Fibroblast of skin of back (primary cell): ENCODE data around the gene KLF14. TPM values are rescaled to one million over a fixed set of nuclear protein-coding genes. Genes with fewer than 3 reads are reported as not detected.
"Not testable (repeated sequence)": the region's sequence is repeated elsewhere in the genome, so short reads cannot be mapped to it uniquely, and the experiment has no call there.

Experiments used
- DNase-seq: peaks from one replicate; pipeline ENCODE4 v3.0.0-alpha.2; 2013
- polyA plus RNA-seq, 2 experiments: library from polyadenylated mRNA; unstranded; fragments of 120-200 nt; gene quantifications; one replicate each; pipeline ENCODE4 v1.2.1, GENCODE V29; 2013; ENCODE audit not compliant: insufficient read length in 2 of 2

KLF14 gene
- 0.04 TPM for polyA plus RNA-seq (2013, experiment 1 of 2; ENCODE audit: insufficient read length)
- not detected for polyA plus RNA-seq (2013, experiment 2 of 2; ENCODE audit: insufficient read length)

DNA sequence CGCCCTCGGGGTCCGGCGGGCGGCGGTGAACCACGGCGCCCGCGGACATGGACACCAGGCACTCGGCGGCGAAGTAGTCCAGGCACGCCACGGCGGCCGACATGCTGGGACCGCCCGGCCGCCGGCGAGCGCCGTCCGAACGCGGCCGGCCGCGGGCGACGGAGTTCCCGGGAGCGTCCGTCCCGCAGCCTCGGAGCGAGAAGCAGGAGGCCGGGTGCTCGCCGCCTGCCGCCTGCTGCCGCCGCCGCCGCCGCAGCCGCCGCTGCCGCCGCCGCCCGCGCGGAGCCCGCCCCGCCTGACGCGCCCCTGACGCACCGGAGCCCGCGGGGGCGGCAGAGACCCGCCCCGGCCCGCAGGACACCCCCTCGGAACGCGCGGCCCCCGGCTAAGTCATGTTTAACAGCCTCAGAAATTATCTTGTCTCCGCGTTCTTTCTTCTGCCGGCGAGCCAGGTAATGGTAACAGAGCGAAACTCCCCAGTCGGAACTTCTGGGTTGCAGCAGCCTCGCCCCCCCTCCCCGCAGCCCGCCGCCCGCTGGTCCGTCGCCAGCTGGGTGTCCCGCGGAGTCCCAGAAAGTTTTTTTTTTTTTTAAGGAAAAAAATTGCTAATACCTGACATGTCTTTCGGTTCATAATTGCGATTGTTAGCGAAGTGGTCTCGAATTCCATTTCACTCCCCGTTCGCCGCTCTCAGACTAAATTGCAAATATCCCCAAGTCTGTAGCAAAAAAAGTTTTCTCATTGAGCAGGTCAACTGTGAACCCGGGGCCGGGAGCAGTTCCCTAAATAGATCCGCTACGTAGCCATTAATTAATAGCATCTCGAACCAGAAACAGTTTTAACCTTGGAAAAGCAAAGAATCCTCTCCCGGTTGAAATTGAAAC lies at the start of gene KLF14:
KLF14 (minus strand) TSS at position 277 of the 884 bp plus-strand sequence; CDS start at position 103, 174 bp downstream.
- peak; percentile 25 for DNase-seq

DNA sequence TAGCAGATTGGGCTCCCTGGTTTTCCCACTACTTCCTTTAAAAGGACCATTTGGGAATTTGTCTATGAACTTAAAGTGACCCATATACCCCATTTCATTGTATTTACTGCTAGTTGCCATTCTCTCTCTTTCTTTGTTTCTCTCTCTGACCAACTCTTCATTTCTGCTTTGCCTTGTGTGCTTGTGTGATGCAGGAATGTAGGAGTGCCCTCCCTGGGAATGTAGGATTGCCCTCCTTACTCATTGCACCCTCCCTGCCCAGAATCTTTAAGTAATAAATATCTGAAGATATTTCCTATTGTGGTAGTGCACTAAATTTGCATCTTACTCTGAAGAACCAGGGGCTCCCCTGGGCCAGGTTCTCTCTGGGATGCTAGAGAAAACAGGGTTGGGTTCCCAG lies 47.3 kb upstream of the KLF14 start:
- no peak for DNase-seq

DNA sequence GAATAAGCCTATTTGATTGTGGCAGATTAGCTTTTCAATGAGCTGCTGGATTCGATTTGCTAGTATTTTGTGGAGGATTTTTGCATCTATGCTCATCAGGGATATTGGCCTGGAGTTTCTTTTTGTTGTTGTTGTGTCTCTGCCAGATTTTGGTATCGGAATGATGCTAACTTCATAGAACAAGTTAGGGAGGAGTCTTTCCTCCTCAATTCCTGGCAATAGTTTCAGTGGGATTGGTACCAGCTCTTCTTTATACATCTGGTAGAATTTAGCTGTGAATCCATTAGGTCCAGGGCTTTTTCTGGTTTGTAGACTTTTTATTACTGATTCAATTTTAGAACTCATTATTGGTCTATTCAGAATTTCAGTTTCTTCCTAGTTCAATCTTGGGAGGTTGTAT lies 43.4 kb upstream of the KLF14 start:
- DNase-seq, result no peak

DNA sequence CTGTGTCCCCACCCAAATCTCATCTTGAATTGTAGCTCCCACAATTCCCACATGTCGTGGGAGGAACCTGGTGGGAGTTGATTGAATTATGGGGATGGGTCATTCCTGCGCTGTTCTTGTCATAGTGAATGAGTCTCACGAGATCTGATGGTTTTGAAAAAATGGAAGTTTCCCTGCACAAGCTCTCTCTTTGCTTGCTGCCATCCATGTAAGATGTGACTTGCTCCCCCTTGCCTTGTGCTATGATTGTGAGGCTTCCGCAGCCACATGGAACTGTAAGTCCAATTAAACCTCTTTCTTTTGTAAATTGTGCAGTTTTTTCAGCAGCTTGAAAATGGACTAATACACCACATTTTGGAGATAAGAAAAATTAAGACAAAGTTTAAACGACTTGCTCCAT lies 38.4 kb upstream of the KLF14 start:
- not testable (repeated sequence) for DNase-seq

DNA sequence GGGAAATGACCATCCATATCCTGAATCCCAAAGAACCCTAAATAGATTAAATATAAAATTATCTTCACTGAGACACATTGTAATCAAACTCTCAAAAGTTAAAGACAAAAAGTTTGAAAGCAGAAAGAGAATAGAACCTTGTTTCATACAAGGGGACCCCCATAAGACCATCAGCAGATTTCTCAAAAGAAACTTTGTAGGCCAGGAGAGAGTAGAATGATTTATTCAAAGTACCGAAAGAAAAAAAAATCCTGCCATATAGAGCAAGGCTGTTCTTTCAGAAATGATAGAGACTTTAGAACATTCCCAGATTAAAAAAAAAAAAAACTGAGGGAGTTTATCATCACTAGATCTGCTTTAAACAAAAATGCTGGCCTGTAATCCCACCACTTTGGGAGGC lies 34.8 kb upstream of the KLF14 start:
- no peak for DNase-seq

DNA sequence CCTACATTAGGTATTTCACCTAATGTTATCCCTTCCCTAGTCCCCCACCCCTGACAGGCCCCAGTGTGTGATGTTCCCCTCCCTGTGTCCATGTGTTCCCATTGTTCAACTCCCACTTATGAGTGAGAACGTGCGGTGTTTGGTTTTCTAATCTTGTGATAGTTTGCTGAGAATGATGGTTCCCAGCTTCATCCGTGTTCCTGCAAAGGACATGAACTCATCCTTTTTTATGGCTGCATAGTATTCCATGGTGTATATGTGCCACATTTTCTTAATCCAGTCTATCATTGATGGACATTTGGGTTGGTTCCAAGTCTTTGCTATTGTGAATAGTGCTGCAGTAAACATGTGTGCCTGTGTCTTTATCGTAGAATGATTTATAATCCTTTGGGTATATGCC lies 30.6 kb upstream of the KLF14 start:
- DNase-seq, result not testable (repeated sequence)

DNA sequence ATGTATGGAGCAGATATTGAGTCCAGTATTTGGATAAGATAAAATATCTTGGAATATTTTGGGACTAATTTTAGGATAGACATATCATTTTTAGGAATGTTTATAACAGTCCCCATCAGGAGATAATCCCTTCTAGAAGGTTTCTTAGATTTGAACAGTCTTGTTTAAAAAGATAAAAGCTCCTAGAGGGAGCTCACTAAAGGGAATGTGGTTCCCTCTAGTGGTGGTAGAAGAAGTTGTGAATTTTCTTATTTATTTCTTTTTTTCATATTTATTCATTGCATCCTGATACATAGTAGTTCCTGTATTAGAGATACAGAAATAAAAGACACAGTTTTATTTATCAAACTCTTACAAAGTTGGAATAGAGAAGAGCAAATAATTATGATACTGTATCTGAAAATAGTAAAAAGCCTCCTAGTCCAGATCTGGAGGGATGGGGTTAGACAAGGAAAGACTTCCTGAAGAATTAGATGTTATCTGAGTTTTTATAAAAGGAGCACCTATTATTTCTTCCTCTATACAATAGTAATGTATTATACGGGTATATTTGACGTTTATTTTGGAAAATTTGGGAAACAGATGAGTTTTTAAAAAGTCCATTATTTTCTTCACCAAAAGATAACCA lies 24.5 kb upstream of the KLF14 start:
- DNase-seq, result peak; percentile 52

DNA sequence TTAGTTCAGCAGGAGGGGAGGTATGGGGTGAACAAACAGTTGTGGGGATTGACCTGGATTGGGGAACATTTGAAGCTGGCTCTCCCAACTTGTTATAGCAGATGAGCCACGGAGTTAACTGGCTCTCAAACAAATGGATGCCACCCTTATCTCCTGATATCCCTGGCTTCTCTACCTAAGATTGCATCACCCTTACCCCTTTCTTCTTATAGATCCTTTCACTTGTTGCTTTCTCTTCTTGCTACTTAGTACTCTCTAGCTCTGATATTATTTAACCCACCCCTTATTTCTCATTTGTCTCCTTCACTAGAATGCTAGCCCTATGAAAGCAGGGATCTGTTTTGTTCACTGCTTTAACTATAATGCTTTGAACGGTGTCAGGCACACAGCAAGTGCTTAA lies 22.3 kb upstream of the KLF14 start:
- DNase-seq, result no peak

DNA sequence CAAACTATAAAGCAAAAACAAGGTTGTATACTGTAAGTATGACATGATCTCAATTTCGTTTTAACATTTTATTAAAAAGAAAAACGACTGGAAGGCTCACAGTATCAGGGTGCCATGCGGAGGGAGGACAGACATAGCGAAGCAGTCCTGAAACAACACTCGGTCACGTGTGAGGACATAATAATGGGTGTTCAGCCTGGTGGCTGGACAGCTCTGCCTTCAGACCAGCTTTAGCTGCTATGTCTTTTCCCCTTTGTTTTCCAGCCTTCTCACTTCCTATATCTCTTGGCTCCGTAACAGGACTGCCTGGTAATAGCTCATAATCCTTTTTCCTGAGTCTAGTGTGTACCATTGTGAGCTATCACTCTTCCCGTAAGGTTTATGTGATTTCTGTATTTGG lies 18.4 kb upstream of the KLF14 start:
- DNase-seq, result no peak

DNA sequence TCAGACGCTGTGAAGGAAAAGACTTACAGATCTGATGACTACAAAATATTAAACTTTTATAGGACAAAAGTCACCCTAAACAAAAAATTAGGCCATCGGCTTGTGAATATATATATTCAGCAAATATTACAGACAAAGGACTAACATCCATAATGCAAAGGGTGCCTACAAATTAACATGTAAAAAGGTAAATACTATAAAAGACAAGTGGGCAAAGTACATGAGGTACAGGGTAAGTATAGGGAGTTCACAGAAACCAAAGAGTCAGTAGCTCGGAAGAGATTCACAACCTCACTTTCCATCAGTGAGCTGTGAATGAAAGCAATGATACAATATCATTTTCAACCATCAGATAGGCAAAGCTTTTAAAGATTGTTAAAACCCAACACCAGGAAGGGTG lies 16.7 kb upstream of the KLF14 start:
- no peak for DNase-seq

DNA sequence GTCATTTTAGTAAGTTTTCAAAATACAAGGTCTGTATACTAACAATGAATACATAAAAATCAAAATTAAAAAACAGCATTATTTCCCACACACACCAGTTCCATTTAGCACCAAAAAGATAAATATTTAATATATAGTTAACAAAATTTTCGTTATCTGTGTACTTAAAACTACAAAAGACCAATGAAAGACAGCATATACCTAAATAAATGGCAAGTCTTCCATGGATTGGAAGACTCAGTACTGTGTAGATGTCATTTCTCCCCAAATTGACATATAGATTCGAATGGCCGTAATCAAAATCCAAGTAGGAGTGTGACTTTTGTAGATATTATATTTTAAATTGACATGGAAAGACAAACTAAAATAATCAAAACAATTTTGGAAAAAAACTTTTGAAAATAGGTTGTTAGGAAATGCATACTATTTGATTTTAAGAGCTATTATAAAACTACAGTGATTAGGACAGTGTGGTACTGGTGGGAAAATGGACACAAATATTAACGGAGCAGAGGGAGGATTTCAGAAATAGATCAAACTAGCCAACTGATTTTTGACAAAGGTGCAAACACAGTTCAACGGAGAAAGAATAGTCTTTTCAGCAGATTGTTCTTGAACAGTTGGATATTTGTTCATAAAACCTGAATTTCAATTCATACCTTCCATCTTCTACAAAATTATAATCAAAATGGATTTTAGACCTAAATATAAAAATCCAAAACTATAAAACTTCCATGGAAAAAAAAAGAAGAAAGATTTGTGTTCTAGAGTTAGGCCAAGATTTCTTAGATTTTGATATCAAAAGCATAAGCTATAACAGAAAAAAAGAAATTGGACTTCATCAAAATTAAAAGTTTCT lies 14.8 kb upstream of the KLF14 start:
- DNase-seq, result no peak

DNA sequence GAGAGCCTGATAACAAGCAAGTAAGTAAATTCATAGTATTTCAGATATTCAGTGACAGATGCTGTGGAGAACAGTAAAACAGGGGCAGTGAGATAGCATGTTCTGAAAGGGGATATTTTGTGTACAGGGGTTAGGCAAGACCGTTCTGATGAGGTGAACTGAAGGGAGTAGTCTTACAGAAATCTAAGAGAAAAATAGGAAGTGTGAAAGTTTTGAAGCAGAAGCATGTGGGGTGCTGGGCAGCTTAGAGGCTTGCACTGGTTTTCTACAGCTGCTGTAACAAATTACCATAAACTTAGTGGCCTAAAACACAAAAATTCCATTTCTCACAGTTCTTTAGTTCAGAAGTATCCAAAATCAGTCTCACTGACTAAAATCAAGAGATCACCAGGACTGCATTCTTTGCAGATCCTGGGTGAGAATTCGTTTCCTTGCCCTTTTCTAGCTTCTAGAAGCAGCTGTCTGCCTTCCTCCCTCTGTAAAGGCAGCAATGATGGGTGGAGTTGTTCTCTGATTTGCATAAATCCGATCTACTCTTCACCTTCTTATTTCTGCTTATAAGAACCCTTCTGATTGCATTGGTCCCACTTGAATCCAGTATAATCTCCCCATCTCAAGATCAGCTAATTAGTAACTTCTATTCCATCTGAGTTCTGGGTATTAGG lies 7.5 kb upstream of the KLF14 start:
- DNase-seq, result no peak

DNA sequence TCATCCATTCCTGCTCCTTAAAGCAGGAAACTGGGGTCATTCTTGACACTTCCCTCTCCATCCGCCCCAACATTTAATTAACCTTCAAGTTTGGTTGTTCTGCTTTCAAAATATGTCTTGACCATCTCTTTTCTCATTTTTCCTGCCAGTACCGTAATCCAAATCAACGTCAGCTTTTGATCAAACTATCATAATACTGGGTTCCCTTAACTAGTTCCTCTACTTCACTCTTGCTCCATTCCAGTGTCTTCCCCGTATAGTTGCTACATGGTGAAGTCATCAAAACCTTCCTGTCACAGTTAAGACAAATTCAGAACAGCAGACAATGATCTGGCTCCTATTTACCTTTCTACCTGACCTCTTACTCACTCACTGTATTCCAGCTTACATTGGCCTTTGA lies 6.6 kb upstream of the KLF14 start:
- DNase-seq, result no peak

DNA sequence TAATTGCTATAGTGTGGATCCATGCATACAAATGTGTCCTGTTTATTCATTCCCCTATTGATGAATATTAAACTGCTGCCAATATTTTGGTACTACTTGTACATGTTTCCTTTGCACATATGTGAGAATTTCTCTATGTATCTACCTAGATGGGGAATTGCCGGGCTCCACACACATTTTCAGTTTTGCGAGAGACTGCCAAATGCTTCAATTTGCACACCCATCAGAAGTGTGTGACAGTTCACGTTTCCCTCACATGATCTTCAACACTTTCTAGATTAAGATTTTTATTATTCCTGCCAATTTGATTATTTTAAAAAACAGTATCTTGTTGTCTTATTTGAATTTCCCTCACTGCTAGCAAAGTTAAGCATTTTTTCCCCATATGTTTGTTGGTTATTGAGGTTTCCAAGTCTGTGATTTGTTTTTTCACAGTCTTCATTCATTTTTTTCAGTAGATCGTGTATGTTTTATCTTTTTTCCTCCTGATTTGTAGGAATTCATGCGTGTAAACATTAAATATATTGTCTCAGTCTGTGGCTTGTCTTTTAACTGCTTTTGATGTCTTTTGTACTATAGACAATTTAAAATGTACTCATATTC lies 2.4 kb upstream of the KLF14 start:
- no peak for DNase-seq

DNA sequence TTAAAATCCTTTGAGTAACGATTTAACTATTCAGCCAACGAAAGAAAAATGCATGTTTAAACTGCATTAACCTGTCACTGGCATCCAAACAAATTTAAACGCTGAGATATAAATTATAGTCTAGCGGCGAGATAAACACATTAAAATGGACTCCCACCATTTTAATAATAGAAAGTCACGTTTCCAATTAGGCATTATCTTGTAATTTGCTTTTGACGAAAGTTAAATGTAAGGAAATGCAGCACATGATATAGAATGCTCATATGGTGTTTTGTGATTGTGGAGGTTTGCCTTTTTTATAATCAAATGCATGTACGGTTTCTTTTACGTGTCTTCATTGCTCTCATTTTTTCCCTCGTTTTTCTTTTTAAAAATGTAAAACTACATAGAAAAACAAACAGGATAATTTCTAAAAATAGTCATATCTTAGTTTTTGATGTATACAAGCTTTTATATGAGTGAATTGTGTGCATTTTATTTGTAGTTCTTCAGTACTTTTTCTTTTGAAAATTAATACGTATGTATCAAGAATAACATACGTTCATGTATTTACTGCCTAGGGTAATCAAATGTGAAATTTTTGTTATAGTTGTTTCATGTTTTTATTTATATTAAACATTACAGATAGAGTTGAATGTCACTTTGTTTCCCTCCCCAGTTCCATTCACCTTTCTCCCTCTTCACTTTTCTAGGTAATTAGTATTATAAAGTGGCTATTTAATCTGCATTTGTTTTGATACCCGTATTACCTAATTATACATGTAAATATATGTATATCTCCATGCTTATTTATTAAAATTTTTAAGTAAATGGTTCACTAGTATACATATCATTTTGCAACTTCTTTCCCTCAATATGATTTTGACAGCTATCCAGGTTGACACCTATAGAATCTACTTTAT lies 1.1 kb upstream of the KLF14 start:
- DNase-seq, result peak; percentile 3

DNA sequence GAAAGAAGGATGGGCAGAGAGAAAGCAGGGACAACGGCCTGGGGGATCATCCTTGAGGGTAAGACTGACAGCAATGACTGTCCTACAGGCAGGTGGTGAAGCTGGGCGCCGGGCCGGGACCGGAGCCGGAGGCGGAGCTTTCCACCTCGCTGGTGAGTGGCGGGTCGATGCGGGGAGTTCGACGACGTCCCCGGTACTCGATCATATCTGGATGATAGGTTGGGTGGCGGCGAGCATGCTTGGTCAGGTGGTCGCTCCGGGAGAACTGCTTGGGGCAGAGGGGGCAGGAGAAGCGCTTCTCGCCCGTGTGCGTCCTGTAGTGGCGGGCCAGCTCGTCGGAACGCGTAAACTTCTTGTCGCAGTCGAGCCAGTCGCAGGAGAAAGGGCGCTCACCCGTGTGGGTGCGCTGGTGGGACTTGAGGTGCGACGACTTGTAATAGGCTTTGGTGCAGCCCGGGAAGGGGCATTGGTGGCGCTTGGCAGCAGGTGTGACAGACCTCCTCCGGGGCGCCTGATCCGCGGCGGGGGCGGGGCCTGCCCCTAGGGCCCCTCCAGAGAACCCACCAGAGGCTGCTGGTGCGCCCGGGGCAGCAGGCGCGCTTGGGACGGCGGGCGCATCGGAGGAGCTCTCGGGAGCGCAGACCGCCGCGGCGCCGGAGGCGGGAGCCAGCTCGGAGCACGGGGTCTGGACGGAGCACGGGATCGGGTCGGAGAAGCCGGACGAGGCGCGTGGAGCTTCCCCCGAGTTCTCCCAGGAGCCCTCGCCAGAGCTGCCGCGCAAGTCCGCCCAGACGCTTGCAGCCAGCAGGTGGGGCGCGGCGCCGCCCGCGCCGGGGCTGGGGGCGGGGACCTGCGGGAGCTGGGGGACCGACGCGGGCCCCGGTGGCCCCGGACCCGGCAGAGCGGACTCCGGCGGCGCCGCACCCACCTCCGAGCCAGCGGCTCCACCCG lies 752 bp downstream of the KLF14 start:
- DNase-seq, result peak; percentile 9

DNA sequence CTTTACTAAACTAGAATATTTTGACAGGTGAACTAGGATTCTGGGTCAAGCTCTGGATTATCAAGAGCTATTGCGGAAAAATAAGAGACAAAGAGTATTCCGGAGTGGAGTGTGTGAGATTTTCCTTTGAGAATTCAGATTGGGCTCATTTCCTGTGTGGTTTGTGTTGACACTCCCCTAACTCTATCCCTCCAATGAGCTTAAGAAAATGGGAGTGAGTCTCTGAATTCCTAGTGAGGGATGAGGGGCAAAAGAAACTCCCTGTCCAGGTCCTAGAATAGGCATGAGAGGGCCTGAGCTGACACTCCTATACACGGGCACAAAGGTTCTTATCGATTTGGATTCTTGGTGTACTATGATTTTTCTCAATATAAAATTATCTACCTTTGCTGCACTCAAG lies 10.2 kb downstream of the KLF14 start:
- peak; percentile 25 for DNase-seq

DNA sequence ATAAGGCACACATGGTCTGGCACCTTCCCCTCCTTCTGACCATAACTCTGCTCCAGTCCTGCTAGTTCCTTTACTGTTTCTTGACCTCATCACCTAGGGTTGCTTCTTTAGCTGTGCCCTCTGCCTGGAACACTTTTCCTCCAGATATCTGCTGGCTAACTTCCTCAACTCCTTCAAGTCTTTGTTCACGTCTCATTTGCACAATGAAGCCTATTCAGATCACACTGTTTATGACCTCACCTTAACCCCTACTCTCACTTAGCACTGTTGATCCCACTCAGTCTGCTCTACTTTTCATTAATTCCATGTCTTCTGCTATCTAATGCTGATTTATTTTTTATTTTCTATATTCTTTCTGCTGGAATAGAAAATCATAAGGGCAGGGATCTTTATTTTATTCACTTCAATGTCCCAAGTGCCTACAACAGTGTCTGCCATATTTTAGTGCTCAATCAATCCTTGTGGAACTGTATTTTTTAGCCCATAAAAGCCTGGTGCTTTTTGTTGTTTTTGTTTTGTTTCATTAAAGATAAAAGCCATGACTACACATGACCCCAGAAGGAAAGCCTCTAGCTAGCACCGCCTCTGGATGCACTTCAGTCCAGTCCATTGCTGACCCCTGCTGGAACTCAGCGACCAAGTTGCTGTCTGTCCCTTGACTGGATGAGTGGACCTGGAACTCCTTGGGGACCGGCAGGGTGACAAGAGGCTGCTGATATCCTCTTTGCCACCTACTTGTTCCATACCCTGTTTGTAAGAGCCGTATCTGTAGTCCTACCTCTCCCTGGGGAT lies 12.3 kb downstream of the KLF14 start:
- peak; percentile 71 for DNase-seq

DNA sequence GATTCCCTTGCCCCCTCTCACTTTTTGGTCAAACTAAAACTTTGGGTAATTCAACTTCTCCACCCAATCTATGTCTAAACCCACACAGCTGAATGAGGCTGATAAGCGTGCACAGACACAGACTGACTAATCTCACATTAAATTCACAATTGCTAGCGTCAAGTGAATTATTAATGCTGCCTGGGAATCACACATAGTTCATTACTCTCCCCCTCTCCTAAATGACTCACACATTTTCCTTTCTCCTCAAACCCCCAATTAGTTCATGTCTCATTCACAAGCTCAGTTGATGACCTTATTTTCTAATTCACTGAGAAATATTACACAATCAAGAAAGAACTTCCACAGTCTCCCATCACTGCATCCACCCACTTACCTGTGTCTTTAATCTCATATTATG lies 14.5 kb downstream of the KLF14 start:
- no peak for DNase-seq
